ENCODE results near the gene DHODH. TPM values are rescaled to one million over a fixed set of nuclear protein-coding genes. Genes with fewer than 3 reads are reported as not detected.

Gene DHODH
- total and polyA plus RNA-seq, 2 of the 13 experiments (the other 11 are each of a cell fraction or from before 2014, with no cell fraction given), result 10.7 to 16.4 TPM

DNA sequence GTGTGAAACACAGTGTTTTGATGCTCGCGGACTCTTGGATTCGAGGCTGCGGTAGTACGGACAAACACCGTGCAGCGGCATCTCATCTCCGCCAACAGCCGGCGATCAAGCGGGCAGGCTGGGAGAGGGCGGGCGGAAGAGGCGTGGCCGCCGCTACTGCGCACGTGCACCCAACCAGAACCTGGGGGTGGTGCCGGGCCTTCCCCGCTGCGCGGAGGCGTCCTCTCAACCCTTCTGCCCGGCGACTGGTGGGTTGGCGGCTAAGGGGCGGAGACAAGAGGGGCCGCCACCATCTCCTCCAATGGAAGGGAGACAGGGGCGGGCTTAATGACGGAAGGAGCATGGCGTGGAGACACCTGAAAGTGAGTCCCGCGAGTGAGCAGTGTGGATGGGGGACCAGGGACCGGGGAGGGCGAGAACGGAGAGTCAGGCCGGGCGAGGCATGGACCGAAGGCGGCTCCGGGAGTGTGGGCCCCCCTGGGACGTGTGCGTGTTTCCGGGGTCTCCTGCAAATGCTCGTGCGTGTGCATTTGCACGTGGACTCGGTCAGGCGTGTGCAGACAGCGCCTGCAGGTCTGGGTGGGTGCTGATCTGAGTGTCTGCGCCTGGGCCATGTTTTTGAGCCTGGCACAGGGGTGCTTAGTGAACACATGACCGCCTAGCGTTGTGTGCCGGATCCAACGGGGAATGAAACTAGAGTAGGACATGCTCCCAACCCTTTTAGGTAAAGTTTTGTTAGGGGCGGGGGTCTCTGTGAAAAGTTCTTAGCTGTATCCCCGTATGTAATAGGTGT, at the start of gene DHODH (continued):
- TF ChIP-seq, protein P1, sequence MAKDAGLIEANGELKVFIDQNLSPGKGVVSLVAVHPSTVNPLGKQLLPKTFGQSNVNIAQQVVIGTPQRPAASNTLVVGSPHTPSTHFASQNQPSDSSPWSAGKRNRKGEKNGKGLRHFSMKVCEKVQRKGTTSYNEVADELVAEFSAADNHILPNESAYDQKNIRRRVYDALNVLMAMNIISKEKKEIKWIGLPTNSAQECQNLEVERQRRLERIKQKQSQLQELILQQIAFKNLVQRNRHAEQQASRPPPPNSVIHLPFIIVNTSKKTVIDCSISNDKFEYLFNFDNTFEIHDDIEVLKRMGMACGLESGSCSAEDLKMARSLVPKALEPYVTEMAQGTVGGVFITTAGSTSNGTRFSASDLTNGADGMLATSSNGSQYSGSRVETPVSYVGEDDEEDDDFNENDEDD (CRISPR knock-in tag; IDR thresholded peaks at IDR 0.05; ENCODE audit: borderline replicate concordance), result peak; percentile 40; the same call in 1 of the 2 replicates
- TF ChIP-seq KDM3A (CRISPR knock-in tag; IDR thresholded peaks at IDR 0.05; ENCODE audit: low read depth) (peak; percentile 70; the same call in 1 of the 2 replicates), ZFP82 (CRISPR knock-in tag; IDR thresholded peaks at IDR 0.05; ENCODE audit: borderline replicate concordance) (peak; percentile 83; the same call in 1 of the 2 replicates), MAFF (IDR thresholded peaks at IDR 0.05; ENCODE audit: low read depth, low read length) (no peak), ZBTB1 (CRISPR knock-in tag; IDR thresholded peaks at IDR 0.05; ENCODE audit: borderline replicate concordance) (no peak), SRSF4 (IDR thresholded peaks at IDR 0.05; ENCODE audit: low read depth, low read length, poor library complexity, severe bottlenecking) (no peak), XRCC5 (optimal IDR thresholded peaks at IDR 0.05; ENCODE audit: low read length) (peak; percentile 89), JUNB (CRISPR knock-in tag; IDR thresholded peaks at IDR 0.05; ENCODE audit: borderline replicate concordance) (no peak)
- TF ChIP-seq, protein P2, sequence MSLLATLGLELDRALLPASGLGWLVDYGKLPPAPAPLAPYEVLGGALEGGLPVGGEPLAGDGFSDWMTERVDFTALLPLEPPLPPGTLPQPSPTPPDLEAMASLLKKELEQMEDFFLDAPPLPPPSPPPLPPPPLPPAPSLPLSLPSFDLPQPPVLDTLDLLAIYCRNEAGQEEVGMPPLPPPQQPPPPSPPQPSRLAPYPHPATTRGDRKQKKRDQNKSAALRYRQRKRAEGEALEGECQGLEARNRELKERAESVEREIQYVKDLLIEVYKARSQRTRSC (CRISPR knock-in tag; IDR thresholded peaks at IDR 0.05; ENCODE audit: low read depth), result no peak
- TF ChIP-seq, protein P3, sequence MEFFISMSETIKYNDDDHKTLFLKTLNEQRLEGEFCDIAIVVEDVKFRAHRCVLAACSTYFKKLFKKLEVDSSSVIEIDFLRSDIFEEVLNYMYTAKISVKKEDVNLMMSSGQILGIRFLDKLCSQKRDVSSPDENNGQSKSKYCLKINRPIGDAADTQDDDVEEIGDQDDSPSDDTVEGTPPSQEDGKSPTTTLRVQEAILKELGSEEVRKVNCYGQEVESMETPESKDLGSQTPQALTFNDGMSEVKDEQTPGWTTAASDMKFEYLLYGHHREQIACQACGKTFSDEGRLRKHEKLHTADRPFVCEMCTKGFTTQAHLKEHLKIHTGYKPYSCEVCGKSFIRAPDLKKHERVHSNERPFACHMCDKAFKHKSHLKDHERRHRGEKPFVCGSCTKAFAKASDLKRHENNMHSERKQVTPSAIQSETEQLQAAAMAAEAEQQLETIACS (CRISPR knock-in tag; IDR thresholded peaks at IDR 0.05), result no peak; the same call in 1 of the 2 replicates
- TF ChIP-seq, protein P4, sequence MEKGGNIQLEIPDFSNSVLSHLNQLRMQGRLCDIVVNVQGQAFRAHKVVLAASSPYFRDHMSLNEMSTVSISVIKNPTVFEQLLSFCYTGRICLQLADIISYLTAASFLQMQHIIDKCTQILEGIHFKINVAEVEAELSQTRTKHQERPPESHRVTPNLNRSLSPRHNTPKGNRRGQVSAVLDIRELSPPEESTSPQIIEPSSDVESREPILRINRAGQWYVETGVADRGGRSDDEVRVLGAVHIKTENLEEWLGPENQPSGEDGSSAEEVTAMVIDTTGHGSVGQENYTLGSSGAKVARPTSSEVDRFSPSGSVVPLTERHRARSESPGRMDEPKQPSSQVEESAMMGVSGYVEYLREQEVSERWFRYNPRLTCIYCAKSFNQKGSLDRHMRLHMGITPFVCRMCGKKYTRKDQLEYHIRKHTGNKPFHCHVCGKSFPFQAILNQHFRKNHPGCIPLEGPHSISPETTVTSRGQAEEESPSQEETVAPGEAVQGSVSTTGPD (CRISPR knock-in tag; IDR thresholded peaks at IDR 0.05), result no peak
- TF ChIP-seq, protein P5, sequence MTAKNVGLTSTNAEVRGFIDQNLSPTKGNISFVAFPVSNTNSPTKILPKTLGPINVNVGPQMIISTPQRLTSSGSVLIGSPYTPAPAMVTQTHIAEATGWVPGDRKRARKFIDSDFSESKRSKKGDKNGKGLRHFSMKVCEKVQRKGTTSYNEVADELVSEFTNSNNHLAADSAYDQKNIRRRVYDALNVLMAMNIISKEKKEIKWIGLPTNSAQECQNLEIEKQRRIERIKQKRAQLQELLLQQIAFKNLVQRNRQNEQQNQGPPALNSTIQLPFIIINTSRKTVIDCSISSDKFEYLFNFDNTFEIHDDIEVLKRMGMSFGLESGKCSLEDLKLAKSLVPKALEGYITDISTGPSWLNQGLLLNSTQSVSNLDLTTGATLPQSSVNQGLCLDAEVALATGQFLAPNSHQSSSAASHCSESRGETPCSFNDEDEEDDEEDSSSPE (CRISPR knock-in tag; IDR thresholded peaks at IDR 0.05), result peak; percentile 74
- TF ChIP-seq, protein P6, sequence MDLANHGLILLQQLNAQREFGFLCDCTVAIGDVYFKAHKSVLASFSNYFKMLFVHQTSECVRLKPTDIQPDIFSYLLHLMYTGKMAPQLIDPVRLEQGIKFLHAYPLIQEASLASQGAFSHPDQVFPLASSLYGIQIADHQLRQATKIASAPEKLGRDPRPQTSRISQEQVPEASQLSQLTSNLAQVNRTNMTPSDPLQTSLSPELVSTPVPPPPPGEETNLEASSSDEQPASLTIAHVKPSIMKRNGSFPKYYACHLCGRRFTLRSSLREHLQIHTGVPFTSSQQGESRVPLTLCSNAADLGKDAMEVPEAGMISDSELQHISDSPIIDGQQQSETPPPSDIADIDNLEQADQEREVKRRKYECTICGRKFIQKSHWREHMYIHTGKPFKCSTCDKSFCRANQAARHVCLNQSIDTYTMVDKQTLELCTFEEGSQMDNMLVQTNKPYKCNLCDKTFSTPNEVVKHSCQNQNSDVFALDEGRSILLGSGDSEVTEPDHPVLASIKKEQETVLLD (CRISPR knock-in tag; IDR thresholded peaks at IDR 0.05; ENCODE audit: low read depth), result peak; percentile 68; the same call in 1 of the 2 replicates
- TF ChIP-seq, protein P7, sequence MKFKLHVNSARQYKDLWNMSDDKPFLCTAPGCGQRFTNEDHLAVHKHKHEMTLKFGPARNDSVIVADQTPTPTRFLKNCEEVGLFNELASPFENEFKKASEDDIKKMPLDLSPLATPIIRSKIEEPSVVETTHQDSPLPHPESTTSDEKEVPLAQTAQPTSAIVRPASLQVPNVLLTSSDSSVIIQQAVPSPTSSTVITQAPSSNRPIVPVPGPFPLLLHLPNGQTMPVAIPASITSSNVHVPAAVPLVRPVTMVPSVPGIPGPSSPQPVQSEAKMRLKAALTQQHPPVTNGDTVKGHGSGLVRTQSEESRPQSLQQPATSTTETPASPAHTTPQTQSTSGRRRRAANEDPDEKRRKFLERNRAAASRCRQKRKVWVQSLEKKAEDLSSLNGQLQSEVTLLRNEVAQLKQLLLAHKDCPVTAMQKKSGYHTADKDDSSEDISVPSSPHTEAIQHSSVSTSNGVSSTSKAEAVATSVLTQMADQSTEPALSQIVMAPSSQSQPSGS (CRISPR knock-in tag; IDR thresholded peaks at IDR 0.05), result no peak
- TF ChIP-seq, protein P8, sequence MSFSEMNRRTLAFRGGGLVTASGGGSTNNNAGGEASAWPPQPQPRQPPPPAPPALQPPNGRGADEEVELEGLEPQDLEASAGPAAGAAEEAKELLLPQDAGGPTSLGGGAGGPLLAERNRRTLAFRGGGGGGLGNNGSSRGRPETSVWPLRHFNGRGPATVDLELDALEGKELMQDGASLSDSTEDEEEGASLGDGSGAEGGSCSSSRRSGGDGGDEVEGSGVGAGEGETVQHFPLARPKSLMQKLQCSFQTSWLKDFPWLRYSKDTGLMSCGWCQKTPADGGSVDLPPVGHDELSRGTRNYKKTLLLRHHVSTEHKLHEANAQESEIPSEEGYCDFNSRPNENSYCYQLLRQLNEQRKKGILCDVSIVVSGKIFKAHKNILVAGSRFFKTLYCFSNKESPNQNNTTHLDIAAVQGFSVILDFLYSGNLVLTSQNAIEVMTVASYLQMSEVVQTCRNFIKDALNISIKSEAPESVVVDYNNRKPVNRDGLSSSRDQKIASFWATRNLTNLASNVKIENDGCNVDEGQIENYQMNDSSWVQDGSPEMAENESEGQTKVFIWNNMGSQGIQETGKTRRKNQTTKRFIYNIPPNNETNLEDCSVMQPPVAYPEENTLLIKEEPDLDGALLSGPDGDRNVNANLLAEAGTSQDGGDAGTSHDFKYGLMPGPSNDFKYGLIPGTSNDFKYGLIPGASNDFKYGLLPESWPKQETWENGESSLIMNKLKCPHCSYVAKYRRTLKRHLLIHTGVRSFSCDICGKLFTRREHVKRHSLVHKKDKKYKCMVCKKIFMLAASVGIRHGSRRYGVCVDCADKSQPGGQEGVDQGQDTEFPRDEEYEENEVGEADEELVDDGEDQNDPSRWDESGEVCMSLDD (CRISPR knock-in tag; IDR thresholded peaks at IDR 0.05; ENCODE audit: borderline replicate concordance), result no peak
